HFF-Myc (cell line): ENCODE data around the gene DNAJA2.
"Not testable (repeated sequence)": the region's sequence is repeated elsewhere in the genome, so short reads cannot be mapped to it uniquely, and the experiment has no call there.

Experiments used
- DNase-seq: peaks from one replicate; pipeline ENCODE4 v3.0.0-alpha.2; 2011; ENCODE audit warnings: low read depth; ENCODE audit errors: extremely low read depth
- H3K4me3 ChIP-seq: replicated peaks from 2 replicates; pipeline ENCODE4 v1.5.1; 2011; ENCODE audit warnings: low read depth, mild to moderate bottlenecking, control low read depth, low read length
- TF ChIP-seq, protein P1 (sequence below): IDR thresholded peaks from 2 replicates; pipeline ENCODE4 v1.5.1; 2012; ENCODE audit warnings: mild to moderate bottlenecking, low read depth, low read length, control low read depth; ENCODE audit errors: missing control alignments

DNAJA2 gene

DNA sequence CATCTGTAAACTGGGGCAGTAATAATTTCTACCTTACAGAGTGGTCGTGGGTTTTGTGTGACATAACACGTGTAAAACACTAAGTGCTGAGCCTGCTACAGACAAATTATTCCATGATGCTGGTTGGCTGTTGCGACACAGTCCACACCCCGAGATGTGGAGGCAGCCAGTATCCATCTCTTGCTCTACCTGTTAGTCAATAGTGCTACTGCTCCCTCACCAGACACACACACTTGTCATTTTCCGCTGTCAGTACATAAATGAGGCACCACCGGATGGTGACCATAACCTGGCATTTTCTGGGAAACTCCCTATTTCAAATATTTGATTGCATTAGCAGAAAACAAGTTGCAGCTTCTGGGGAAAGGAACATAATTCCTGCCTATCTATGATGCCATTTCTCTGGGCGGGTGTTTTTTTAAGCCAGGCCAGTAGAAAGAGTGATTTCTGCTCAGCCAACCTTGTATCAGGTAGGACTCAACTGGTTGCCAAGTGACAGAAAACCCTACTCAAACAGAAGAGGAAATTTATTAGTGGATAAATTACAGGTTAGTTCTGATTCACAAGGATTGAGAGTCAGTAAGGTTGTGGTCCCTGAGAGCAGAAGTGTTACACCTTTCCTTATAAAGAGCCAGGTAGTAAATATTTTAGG, 24.1 kb downstream of the DNAJA2 start:
- no peak overlapping the region for H3K4me3 ChIP-seq
- DNase-seq, result no peak
- TF ChIP-seq, protein P1, sequence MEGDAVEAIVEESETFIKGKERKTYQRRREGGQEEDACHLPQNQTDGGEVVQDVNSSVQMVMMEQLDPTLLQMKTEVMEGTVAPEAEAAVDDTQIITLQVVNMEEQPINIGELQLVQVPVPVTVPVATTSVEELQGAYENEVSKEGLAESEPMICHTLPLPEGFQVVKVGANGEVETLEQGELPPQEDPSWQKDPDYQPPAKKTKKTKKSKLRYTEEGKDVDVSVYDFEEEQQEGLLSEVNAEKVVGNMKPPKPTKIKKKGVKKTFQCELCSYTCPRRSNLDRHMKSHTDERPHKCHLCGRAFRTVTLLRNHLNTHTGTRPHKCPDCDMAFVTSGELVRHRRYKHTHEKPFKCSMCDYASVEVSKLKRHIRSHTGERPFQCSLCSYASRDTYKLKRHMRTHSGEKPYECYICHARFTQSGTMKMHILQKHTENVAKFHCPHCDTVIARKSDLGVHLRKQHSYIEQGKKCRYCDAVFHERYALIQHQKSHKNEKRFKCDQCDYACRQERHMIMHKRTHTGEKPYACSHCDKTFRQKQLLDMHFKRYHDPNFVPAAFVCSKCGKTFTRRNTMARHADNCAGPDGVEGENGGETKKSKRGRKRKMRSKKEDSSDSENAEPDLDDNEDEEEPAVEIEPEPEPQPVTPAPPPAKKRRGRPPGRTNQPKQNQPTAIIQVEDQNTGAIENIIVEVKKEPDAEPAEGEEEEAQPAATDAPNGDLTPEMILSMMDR, result no peak

DNA sequence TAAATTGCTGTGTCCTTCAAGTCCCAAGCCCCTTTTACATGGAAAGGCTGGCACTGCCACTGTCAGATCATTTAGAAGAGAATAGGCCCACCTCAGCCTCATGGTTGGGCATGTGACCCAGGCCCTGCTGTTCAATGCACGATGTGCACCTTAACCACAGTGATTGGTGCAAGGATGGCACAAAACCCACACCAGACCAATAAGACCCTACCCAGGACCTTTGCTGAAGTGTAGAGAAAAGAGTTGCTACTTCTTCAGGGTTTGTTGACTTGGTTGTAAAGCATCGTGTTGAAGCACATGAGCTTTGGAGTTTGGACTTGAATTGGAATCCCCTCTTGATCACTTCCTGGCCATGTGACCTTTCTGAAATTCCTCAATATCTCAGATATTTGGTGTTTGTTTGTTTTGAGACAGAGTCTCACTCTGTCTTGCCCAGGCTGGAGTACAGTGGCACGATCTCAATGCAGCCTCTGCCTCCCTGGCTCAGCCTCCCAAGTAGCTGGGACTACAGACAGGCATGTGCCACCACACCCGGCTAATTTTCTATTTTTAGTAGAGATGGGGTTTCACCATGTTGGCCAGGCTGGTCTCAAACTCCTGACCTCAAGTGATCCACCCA, 24.8 kb downstream of the DNAJA2 start:
- DNase-seq, result no peak
- TF ChIP-seq, protein P1, result no peak
- no peak overlapping the region for H3K4me3 ChIP-seq

DNA sequence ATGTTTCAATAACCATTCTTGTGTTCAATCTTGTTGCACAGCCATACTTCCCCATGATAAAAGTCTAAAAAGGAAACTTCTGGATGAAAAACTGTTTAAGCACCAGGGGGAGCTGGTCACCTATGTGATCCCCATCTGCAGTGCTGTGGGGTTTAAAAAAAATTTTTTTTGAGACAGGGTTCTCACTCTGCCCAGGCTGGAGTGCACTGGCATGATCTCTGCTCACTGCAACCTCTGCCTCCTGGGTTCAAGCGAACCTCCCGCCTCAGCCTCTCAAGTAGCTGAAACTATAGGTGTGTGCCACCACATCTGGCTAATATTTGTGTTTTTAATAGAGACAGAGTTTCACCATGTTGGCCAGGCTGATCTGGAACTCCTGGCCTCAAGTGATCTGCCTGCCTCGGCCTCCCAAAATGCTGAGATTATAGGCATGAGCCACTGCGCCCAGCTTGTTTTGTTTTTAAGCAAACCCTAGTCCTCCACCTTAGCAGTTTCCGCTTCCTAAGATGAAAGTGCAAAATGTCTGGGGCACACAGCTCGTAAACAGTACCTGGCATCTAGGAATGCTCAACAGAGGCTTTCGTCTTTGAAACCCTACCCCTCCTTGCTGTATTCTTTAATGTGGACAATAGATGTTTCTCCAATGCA, 25.4 kb downstream of the DNAJA2 start:
- TF ChIP-seq, protein P1, result peak; percentile 55
- DNase-seq, result no peak
- no peak overlapping the region for H3K4me3 ChIP-seq

DNA sequence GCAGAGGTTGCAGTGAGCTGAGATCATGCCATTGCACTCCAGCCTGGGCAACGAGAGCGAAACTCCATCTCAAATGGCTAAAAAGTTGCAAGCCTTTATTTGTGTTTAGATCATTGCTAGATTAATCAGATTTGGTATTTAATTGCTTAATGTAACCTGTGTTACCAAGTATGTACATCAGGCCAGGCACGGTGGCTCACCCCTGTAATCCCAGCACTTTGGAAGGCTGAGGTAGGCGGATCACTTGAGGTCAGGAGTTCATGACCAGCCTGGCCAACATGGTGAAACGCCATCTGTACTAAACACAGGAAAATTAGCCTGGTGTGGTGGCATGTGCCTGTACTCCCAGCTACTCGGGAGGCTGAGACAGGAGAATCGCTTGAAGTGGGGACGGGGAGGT, 28.8 kb downstream of the DNAJA2 start:
- H3K4me3 ChIP-seq, DNase-seq: not testable (repeated sequence)

DNA sequence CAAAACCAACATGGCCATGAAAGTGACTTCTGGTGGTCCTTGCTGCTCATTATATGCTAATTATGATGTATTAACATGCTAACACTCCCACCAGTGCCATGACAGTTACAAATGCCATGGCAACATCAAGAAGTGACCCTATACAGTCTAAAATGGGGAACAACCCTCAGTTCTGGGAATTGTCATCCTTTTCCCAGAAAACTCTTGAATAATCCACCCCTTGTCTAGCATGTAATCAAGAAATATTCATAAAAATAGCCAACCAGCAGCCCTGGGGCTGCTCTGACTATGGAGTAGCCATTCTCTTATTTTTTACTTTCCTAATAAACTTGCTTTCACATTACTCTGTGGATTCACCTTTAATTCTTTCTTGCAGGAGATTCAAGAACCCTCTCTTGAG, 35.9 kb downstream of the DNAJA2 start:
- TF ChIP-seq, protein P1, result no peak
- H3K4me3 ChIP-seq, result no peak overlapping the region
- DNase-seq, result no peak

DNA sequence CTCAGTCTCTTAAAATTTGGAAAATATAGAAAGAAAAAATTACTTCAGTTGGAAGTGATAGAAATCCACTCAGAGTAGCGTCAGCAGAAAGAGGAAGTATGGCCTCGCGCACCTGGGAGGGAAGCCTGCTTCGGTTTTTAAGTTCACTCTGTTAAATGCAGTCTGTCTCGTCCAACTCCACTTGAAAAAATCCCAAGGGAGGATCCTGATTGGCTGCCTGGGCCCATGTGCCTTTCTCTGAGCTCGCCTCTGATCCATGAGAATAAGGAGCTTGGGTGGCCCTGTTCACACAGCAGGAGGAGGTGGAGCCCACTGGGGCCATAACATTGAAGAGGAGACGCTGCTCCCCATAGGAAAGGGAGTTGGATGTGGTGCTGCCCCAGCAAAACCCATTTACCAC, 40.7 kb downstream of the DNAJA2 start:
- TF ChIP-seq, protein P1, result no peak
- no peak for DNase-seq
- H3K4me3 ChIP-seq, result no peak overlapping the region

DNA sequence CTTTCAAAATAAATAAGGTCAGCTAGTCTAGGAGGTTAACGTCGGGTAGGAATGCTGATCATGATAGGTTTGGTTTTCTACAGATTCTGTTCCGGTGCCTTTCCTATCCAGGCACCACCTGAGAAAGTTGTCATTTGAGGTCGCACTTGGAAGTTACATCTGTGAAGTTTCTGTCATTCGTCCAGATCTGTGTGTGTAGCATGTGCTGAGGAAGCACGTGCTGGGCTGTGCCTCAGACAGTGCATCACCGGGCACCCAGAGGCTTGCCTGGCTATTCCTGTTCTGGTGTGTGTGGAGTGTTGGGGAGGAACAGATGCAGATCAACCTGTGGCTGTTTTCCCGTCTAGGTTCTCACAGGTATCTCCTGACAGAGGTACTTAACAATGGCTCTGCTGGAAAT, 42.6 kb downstream of the DNAJA2 start:
- DNase-seq, result no peak
- TF ChIP-seq, protein P1, result no peak

More for the DNA sequence above, 42.6 kb downstream of the DNAJA2 start:
- H3K4me3 ChIP-seq, result no peak overlapping the region
